Loucy (cell line): Measurements from ENCODE around the gene MS4A10.

Experiments used
- H2AFZ ChIP-seq: fragments of 200-600 bp; sonication (generic); 2 replicates; pipeline ENCODE4 v1.6.0; 2016; ENCODE audit warnings: antibody characterized with exemption, mild to moderate bottlenecking, low read length, moderate library complexity
- H3F3A ChIP-seq: fragments of 200-600 bp; 2 replicates; pipeline ENCODE4 v1.6.0; 2016; ENCODE audit warnings: antibody characterized with exemption, low read depth, mild to moderate bottlenecking
- H3K27me3 ChIP-seq: fragments of 200-600 bp; sonication (generic); 2 replicates; pipeline ENCODE4 v1.6.1; 2014; ENCODE audit warnings: low read length, mild to moderate bottlenecking; ENCODE audit not compliant: insufficient read depth, poor library complexity, severe bottlenecking
- H3K36me3 ChIP-seq: fragments of 200-600 bp; sonication (generic); 2 replicates; pipeline ENCODE4 v1.6.1; 2016; ENCODE audit warnings: low read length; ENCODE audit not compliant: insufficient read depth
- H3K4me1 ChIP-seq: fragments of 200-600 bp; sonication (generic); 2 replicates; pipeline ENCODE4 v1.5.1; 2014; ENCODE audit warnings: low read length, mild to moderate bottlenecking; ENCODE audit not compliant: insufficient read depth, poor library complexity, severe bottlenecking
- H3K4me2 ChIP-seq: fragments of 200-600 bp; sonication (generic); 2 replicates; pipeline ENCODE4 v1.6.0; 2014; ENCODE audit warnings: antibody characterized with exemption, low read length, low read depth, mild to moderate bottlenecking; ENCODE audit not compliant: poor library complexity, severe bottlenecking
- H3K4me3 ChIP-seq: fragments of 200-600 bp; sonication (generic); 2 replicates; pipeline ENCODE4 v1.5.1; 2014; ENCODE audit warnings: low read length, mild to moderate bottlenecking, mixed read lengths; ENCODE audit not compliant: poor library complexity, severe bottlenecking
- H3K79me2 ChIP-seq: fragments of 200-600 bp; sonication (generic); 2 replicates; pipeline ENCODE4 v1.6.1; 2014; ENCODE audit warnings: low read length; ENCODE audit not compliant: insufficient read depth
- H3K9ac ChIP-seq: fragments of 200-600 bp; sonication (generic); 2 replicates; pipeline ENCODE4 v1.6.0; 2014; ENCODE audit warnings: mild to moderate bottlenecking, low read depth, low read length, moderate library complexity; ENCODE audit not compliant: poor library complexity, severe bottlenecking
- H3K9me2 ChIP-seq: fragments of 200-600 bp; sonication (generic); replicated peaks from 2 replicates; pipeline ENCODE4 v1.6.1; 2016; ENCODE audit warnings: low read depth, low read length, mixed read lengths
- H3K9me3 ChIP-seq: fragments of 200-600 bp; sonication (generic); 2 replicates; pipeline ENCODE4 v1.6.1; 2014; ENCODE audit warnings: mild to moderate bottlenecking, antibody characterized with exemption, low read length, low read depth; ENCODE audit not compliant: insufficient read depth
- H4K20me1 ChIP-seq: fragments of 200-600 bp; sonication (generic); 2 replicates; pipeline ENCODE4 v1.6.0; 2014; ENCODE audit warnings: antibody characterized with exemption, low read length, mild to moderate bottlenecking; ENCODE audit not compliant: insufficient read depth, poor library complexity, severe bottlenecking
- EZH2phosphoT487 ChIP-seq: fragments of 200-600 bp; IDR thresholded peaks from 2 replicates; pipeline ENCODE4 v1.6.1; 2018; ENCODE audit warnings: antibody characterized with exemption, mild to moderate bottlenecking, moderate library complexity, borderline replicate concordance
- TF ChIP-seq, protein P1 (sequence below): fragments of 200-600 bp; sonication (generic); conservative IDR thresholded peaks from 2 replicates; pipeline ENCODE4 v1.5.1; 2014; ENCODE audit warnings: mild to moderate bottlenecking, antibody characterized with exemption, low read length

The MS4A10 gene

DNA sequence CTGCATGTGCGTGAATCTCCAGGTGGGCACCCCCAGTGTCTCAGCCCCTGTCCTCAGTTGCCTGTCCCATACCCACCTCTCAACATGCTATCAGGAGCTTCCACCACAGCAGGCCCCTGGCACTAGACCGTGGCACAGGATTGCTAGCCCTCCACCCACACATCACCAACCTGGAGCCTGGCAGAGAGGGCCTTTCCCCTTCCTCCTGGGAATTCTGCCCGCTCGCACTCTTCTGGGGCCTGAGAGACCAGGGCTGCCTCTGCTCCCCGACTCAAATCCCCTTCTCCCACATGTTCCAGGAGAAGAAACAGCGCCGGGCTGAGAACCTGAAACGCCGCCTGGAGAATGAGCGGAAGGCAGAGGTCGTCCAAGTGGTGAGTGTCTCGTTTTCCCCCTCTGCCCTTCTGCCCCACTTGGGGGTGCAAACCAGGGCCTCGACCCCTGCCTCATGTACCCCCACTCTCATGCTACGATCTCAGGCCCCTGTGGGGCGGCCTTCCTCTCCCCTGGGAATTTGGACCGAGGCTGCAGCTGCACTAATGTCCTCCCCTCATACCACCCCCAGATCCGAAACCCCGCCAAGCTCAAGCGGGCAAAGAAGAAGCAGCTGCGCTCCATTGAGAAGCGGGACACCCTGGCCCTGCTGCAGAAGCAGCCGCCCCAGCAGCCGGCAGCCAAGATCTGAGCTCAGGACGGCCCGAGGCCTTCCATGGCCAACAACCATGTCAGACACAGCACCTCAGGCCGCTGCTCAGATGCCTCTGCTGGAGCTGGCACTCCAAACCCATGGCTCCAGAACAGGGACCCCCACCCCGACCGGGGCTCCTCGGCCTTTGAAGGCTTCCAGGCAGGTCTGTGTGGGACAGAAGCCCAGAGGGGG is 64.7 kb downstream of the MS4A10 start:
- Histone ChIP-seq H3K36me3 (peaks cover 20% of the 10 kb centered on the region; the same call in 1 of the 2 replicates), H3K9ac (peak overlapping the region; percentile 54), H3K79me2 (peaks cover 76% of the 10 kb centered on the region), H3K4me1 (peaks cover 57% of the 10 kb centered on the region), H2AFZ (no peak overlapping the region), H4K20me1 (no peaks in the 10 kb centered on the region), H3K9me2 (no peaks in the 10 kb centered on the region), H3K4me2 (peak overlapping the region; percentile 67), H3F3A (no peaks in the 10 kb centered on the region), H3K4me3 (peak overlapping the region; percentile 64), H3K9me3 (no peaks in the 10 kb centered on the region), H3K27me3 (no peaks in the 10 kb centered on the region)
- TF ChIP-seq, protein P1, sequence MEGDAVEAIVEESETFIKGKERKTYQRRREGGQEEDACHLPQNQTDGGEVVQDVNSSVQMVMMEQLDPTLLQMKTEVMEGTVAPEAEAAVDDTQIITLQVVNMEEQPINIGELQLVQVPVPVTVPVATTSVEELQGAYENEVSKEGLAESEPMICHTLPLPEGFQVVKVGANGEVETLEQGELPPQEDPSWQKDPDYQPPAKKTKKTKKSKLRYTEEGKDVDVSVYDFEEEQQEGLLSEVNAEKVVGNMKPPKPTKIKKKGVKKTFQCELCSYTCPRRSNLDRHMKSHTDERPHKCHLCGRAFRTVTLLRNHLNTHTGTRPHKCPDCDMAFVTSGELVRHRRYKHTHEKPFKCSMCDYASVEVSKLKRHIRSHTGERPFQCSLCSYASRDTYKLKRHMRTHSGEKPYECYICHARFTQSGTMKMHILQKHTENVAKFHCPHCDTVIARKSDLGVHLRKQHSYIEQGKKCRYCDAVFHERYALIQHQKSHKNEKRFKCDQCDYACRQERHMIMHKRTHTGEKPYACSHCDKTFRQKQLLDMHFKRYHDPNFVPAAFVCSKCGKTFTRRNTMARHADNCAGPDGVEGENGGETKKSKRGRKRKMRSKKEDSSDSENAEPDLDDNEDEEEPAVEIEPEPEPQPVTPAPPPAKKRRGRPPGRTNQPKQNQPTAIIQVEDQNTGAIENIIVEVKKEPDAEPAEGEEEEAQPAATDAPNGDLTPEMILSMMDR, result no peak
- no peak for TF ChIP-seq EZH2phosphoT487
